DOHH2 (cell line): ENCODE results near the gene C17orf114.

Experiments
- EZH2phosphoT487 ChIP-seq: fragments of 200-600 bp; sonication (generic); IDR thresholded peaks from 2 replicates; pipeline ENCODE4 v1.6.1; 2017; ENCODE audit warnings: borderline replicate concordance, mild to moderate bottlenecking, antibody characterized with exemption, low read length, moderate library complexity, mixed read lengths
- TF ChIP-seq, protein P1 (sequence below): fragments of 200-600 bp; sonication (generic); IDR thresholded peaks from one replicate; pipeline ENCODE4 v1.5.1; 2014; ENCODE audit warnings: antibody characterized with exemption, mild to moderate bottlenecking, low read depth, low read length; ENCODE audit not compliant: poor library complexity, severe bottlenecking

GRCh38 chr17:4785311-4786105, 16.6 kb downstream of the C17orf114 start:
- TF ChIP-seq, protein P1, sequence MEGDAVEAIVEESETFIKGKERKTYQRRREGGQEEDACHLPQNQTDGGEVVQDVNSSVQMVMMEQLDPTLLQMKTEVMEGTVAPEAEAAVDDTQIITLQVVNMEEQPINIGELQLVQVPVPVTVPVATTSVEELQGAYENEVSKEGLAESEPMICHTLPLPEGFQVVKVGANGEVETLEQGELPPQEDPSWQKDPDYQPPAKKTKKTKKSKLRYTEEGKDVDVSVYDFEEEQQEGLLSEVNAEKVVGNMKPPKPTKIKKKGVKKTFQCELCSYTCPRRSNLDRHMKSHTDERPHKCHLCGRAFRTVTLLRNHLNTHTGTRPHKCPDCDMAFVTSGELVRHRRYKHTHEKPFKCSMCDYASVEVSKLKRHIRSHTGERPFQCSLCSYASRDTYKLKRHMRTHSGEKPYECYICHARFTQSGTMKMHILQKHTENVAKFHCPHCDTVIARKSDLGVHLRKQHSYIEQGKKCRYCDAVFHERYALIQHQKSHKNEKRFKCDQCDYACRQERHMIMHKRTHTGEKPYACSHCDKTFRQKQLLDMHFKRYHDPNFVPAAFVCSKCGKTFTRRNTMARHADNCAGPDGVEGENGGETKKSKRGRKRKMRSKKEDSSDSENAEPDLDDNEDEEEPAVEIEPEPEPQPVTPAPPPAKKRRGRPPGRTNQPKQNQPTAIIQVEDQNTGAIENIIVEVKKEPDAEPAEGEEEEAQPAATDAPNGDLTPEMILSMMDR: no peak
- no peak for TF ChIP-seq EZH2phosphoT487
